KG1 (cell line): ENCODE measurements around the gene HMGB1.
A peak's percentile ranks its signal among the peaks of the same experiment; 100 is the strongest.
"Not testable (repeated sequence)": the region's sequence is repeated elsewhere in the genome, so short reads cannot be mapped to it uniquely, and the experiment has no call there.

Experiments
- DNase-seq: peaks from one replicate; lab custom pipeline; 2025; lab: John Stamatoyannopoulos, UW

HMGB1 gene

DNA sequence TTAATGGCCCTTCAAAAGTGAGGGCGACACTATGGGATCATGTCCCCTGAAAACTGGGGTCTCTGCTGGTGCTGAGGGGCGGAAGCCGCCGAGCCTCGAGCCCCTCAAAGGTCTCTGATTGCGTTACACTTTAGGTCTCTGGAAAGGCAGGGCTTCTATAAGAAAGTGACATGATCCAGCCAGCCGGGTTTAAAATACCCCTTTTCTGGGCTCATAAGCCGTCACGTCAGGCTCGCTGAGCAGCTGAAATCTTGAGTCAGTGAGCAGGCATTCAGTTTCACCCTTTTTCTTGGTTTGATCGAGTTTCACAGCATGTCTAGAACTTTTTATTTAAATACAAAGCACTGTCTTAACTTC, 600 bp upstream of the HMGB1 start:
- peak; percentile 42 for DNase-seq

DNA sequence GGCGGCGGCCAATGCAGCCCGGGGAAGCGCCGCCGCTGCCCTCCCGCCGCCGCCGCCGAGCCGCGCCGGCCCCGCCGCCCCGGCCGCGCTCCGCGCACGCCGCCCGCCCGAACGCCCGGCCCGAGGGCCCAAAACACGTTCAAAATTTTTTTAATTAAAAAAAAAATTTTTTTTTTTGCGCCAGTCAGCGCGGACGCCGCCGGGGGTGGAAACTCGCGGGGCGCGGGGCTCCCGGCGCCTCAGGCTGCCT, 468 bp downstream of the HMGB1 start:
- no peak for DNase-seq

DNA sequence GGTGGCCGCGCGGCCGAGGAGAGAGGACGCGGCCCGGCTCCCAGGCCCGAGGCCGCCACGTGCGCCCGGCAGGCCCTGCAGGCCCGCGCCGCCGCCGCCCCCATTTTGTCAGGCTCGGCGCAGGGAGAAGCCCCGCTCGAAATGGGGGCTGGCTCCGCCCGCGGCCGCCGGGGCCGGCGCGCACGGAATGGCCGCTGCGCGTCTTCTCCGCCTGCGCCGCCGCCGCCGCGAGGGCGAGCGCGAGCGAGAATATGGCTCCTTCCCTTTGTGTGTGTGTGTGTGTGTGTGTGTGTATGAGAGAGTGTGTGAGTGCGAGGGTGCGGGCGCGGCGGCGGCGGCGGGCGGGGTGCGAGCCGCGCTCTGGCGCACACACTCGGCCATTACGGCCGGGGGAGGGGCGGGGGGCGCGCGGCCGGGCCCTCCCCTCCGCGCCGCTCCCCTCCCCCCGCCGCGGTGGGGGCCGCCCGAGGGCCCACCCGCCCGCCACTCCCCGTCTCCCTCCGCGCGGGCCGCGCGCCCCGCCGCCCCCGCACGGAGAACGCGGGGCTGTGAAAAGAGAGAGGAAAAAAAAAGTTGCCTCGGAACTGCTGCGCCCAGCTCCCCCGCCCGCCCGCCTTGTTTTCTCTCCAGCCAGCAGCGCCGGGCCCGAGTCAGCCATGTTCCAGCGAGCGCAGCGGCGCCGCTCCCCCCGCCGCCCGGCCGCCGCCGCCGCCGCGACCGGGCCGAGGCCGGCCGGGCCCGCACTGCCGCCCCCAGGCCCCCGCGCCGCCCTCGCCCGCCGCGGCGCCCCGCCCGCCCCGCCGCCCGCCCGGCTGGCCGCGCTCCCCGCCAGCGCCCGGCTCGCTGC, 1.0 kb downstream of the HMGB1 start:
- peak; percentile 51 for DNase-seq

DNA sequence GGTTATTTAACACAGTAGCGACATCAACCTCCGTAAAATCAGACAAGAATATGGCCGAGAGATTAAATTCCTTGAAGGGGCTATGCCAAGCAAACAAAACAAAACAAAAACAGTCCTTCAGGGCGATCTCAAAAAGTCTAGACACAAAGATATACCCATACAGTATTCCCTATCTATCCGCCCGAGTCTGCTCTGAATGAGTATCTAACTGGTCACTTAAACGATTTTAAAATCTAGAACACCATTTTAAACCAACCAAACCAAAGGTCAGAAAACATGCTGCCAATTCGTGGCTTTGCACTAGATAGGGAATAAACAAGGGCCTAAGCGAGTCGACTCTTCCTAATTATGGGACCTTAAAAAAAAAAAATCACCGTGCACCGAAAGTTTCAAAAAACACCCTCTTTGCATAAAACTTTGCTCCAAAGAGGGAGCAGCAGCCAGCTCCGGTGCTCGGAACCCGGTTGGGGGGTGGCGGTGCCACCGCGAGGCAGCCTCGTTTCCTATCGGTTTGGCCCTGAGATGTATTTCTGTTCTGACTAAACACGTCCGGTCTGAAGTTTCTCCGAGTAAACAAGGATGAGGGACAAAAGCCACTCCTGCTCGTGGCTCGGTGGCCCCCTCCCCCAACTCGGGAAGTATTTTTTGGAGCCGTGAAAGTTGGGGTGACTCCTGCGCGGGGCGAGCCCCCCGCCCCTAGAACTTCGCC, 1.8 kb downstream of the HMGB1 start:
- no peak for DNase-seq

DNA sequence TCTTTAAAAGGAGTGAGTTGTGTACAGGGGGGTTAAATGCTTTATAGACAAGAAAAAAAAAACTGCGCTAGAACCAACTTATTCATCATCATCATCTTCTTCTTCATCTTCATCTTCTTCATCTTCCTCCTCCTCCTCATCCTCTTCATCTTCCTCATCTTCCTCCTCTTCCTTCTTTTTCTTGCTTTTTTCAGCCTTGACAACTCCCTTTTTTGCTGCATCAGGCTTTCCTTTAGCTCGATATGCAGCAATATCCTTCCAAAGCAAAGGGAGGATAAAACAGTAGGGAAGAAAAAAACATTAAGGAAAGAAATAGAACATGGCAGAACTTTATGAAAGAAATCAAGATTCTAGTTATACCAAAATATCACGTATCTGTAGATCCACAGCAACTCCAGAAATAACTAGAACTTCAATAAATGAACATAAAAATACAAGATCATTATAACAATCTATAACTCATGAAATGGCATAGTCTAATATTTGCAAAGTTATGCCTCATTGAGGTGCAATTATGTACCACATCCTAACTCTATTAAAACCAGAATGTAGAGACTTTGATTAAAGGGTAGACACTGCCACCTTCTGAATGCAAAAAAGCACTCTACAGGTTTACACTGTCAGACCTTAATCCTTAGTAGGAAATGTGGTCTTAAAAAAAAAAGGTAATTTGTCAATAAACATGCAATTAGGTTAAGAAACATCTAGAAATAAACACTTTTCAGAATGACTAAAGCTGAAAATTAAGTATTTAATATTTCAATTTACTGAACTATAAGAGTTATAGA, 4.3 kb downstream of the HMGB1 start:
- not testable (repeated sequence) for DNase-seq

DNA sequence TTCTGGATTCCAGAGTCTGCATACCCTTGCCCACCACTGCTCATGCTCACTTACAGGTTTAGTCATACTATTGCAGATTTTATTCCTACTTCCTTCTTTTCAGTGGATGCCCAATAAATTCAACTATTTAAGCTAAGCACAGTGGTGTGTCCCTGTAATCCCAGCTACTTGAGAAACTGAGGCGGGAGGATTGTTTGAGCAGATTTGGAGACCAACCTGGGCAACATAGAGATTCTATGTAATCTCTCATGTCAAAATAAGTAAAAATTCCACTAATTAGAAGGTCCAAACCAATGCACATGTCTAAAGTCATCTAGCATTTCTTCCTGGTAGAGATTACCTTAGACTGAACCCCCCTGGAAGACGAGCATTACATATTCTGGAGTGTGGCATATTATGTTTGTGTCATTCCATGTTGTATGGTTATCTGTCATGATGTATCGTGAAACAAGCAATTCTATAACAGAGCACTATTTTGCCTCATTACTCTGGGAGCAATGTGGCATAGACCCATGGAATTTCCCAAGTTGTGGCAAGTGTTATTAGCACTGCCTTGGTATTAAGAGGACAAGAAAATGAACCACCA, 8.3 kb downstream of the HMGB1 start:
- DNase-seq: no peak

DNA sequence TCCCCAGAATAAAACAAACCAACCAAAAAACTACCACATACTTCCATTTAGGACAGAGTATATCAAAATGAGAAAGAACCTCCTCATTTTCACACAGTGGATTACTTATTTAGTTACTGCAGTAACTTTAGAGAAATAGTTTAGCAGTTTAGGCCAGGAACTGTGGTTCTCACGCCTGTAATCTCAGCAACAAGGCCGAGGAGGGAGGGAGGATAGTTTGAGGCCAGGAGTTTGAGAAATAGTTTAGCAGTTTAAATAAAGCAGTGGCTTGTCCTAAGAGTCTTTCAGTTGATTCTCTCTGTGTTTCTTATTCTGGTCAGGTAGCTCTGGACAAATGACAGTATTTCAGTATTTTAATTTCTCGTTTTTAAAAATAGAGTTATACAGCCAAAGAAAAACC, 9.4 kb downstream of the HMGB1 start:
- no peak for DNase-seq

DNA sequence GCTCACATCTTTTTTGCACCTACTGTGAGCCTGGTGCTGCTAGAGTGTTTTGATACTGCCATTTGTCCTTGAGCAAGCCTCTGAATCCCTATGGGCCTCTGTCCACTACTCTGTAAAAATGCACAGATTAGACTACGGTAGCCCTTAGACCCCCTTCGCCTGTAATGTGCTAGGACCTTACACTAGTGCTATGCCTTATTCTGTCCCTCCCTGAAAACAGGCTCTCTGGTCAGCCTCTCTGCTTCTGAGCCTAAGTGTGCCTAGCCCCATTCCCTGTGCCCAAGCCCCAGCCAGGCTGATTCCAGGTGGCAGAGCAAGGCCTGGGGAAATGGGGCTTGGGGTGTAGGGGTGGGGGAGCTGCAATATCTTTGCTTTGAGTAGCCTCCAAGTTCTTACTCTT, 10.7 kb downstream of the HMGB1 start:
- DNase-seq: no peak

DNA sequence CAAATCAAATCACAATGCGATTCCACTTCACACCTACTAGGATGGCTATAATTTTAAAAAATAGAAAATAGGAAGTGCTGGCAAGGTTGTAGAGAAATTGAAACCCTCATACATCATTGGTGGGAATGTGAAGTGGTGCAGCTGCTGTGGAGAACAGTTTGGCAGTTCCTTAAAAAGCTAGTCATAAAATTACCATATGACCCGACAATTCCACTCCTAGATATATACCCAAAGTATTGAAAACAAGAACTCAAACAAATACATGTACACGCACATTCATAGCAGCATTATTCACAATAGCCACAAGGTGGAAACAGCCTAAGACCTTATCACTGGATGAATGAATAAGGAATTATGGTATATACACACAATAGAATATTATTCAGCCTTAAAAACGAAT, 12.0 kb downstream of the HMGB1 start:
- DNase-seq: no peak

DNA sequence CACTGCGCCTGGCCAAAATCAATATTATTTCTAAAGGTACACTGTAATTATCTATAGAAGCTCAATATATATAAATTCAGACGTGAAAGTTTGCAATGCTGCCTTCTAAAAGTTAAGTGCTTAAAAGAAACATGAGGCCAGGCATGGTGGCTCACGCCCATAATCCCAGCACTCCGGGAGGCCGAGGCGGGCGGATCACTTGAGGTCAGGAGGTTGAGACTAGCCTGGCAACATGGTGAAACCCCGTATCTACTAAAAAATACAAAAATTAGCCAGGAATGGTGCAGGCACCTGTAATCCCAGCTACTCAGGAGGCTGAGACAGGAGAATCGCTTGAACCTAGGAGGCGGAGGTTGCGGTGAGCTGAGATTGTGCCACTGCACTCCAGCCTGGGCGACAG, 14.3 kb downstream of the HMGB1 start:
- DNase-seq: not testable (repeated sequence)

DNA sequence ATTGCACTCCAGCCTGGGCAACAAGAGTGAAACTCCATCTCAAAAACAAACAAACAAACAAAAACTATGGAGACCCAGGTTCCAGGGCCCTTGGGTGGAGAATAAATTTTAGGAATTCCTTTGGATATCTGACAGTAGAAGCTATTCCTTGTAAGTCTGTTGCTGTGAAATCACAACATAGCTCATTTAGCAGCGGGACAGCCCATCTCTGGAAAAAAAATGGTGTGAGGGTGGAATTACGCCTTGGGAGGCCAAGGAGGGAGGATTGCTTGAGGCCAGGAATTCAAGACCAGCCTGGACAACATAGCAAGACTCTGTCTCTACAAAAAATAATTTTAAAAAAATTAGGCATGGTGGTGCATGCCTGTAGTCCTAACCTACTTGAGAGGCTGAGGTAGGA, 15.7 kb downstream of the HMGB1 start:
- no peak for DNase-seq

DNA sequence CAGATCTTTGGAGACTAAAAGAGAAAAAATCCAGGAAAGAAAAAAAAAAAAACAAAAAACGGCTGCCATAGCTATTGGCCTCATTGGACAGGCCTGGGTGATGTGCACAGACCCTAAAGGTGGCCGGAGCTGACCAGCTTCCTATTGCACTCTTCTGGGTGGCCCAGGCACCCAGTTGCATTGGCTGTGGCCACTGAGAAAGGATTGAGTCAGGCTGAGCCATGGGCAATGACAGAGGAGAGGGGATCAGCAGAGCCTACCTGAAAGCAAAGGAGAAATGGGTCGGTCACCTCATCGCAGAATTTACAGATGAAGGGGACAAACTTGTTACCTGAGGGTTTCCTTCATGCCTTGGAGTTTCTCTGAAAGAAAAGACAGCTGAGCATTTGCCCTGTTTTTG, 17.3 kb downstream of the HMGB1 start:
- DNase-seq: no peak

DNA sequence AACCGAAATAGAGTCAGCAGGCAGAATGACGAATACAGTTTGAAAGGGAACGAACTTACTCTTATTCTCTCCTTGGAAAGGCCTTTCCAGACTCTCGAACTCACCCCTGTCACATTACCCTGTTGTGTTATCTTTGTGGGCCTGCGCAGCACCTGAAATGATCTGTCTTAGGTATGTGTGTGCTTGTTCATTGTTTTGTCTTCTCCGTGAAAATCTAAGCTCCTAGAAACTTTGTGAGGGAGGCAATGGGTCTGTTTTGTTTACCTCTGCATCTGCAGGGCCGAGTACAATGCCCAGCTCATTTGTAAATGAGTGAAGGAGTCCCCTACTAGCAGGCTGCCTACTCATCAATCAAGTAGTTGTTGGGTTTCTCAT, 19.6 kb downstream of the HMGB1 start:
- no peak for DNase-seq

DNA sequence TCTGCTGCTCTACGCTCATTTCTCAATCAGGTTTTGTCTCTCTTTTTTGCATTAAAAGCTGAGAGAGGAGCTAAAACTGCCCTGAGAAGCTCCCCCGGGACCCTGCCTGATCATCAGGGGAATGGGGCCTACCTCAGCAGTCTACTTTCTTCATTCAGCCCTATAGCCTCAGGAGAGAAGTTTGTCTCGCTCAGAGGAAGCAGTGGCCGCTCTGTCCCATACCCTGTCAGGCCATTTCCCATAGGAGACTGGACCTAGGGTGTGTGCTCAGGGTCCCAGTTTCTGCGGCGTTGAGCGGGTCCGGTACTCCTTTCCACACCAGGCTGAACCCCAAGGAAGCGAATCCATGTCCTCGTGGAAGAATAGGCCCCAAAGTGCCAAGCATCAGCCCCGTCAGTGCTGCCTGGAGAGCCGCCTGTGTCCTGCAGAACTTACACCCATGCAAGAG, 21.8 kb downstream of the HMGB1 start:
- no peak for DNase-seq

DNA sequence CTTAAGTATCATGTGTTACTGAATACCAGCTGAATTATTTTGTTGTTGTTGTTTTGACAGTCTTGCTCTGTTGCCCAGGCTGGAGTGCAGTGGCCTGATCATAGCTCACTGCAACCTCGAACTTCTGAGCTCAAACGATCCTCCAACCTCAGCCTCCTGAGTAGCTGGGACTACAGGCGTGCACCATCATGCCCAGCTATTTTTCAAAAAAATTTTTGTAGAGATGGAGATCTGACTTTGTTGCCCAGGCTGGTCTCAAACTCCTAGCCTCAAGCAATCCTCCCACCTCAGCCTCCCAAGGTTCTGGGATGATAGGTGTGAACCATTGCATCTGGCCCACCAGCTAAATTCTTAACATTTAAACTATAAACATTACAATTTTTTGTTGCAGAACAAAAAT, 22.2 kb downstream of the HMGB1 start:
- not testable (repeated sequence) for DNase-seq

DNA sequence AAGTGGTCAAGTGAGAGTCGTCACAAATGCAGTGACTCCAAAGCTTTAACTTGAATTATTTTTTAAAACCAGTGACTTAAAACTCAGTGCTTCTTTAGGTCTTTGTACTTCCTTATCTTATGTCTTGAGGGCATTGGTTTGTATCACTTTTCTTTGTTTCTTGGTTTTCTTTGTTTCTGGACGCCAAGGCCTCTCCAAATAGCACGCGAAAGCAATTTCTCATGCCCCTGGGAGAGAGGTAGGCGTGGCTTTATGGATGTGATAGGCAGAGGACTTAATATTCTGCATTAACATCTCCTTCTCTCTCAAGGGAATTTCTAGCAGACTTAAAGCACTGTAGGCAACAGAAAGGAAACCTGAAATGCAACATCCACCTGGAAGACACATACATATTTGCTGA, 22.8 kb downstream of the HMGB1 start:
- DNase-seq: no peak

DNA sequence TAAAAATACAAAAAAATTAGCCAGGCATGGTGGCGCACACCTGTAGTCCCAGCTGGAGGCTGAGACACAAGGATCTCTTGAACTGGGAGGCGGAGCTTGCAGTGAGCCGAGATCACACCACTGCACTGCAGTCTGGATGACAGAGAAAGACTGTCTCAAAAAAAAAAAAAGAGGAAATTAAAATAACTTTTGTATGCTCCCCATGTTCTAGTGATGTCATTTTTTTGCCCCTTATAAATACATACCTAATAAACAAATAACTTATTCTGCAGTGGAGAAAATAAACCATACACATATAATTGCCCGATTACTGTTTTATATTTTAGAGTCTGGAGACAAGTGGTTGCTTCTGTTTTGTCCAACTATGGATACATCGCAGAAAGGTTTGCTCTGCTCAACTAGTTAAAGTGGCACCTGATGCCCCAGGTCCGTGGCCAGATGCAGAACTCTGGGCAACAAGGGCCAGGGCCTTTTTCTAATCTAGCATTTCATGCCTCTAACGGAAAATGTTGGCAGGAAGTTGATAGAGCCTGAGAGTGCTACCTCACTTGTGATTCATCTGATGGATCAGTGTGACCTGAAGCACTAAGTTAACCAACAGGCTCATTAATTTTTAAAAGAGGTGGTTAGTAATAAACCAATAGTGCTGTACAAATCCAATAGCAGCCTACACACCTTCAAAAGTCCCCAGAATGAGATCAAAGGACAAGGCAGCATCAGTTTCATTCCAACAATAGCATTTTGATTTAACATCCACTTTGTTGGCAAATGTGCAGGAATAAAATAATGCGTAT, 24.6 kb downstream of the HMGB1 start:
- DNase-seq: no peak

DNA sequence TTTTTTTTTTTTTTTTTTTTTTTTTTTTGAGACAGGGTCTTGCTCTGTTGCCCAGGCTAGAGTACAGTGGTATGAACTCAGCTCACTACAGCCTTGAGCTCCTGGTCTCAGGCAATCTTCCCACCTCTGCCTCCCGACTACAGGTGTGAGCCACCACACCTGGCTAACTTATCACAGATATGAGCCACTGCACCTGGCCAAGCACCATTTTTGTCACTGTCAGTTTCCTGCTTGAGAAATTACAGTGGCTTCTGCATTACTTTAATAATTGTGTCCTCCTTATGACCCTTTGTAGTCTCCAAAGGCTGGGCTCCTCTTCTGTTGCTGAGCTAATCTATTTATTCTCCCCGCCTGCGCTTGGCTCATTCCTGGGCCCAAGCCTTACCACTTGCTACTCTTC, 27.4 kb downstream of the HMGB1 start:
- no peak for DNase-seq

DNA sequence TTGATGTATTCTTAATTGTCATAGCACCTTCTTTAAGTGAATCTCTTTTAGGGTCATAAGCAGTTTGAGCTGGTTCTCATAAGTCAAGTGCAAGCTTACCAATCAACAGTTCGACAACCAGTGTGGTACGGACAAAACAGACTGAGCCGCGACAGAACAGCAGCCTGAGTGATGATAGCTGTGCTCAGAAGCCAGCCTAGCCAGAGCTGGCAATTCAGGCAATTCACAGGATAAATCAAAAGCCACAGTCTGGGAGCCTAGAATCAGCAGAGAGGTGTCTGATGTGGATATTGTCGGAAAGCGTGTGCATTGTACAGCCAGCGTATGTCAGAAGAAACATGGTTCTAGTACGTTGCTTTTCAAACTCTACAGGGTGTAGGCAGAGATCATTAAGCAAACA, 28.6 kb downstream of the HMGB1 start:
- DNase-seq: no peak

DNA sequence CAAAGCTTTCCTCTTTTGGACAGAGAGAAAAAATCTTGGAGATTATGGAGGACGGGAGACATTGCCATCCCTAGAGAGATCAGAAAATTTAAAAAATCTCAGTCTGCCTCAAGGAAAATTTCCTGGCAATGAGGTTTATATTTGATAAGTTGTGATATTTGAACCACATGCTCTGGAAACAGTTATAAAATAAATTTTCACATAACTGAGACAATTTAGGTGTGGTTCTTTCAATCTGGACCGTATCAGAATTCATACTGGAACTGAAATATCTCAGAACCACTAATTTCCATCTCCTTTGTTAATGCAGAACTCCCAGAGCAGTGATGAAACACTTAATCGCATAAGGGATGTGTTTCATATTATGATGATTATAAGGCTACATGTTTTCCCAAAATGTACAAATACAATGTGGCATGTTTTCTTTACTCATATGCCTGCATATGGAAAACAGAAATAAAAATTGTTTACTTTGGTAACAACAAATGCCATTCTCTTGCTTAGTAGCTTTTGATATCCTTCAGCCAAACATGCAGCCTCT, 29.8 kb downstream of the HMGB1 start:
- DNase-seq: no peak

DNA sequence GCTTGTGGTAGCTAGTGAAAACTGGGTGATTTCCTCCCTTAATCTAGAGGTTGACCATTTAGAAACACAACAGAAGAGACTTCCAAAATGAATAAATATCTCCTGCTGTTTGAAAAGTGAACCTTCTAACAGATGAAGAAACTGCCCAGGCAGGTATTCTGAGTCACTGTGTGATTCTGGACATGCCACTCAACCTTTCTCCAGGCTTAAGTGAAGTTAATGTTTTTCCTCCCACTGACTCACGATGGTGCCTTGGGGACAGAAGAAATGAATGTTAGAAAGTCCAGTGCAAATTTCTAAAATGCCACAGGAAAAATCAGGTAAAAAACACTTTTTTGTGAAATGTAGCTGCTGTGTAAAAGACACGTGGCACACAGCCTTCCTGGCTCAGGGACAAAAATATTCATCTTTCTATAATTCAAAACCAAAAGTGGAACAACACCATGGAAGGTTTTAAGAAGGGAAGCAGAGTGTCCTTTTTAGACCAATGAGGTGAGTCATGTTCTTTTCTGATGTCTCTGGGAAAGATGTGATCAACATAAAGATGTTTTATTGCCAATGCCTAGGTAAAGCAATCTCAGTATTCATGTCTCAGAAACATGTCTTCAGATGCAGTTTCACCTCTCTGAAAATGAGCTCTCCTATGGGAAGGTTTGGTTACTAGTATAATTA, 34.3 kb downstream of the HMGB1 start:
- no peak for DNase-seq
